HG02763 (cell line): ENCODE measurements around the gene GPBAR1.

ENCODE experiments used
- ATAC-seq: cut with Tn5 transposase; IDR thresholded peaks from one replicate; pipeline ENCODE4 v1.9.1; 2021; ENCODE audit warnings: mild to moderate bottlenecking, moderate library complexity; ENCODE audit not compliant: unreplicated experiment

GPBAR1 gene

GRCh38 chr2:218282173-218282991, 21.6 kb downstream of the GPBAR1 start:
- no peak for ATAC-seq

GRCh38 chr2:218284106-218284811, 23.4 kb downstream of the GPBAR1 start:
- ATAC-seq: peak; percentile 38

- no peak for ATAC-seq
These were observed 24.8 kb downstream of the GPBAR1 start for GRCh38 chr2:218285604-218286003.

- peak; percentile 57 for ATAC-seq
These were observed 26.0 kb downstream of the GPBAR1 start for GRCh38 chr2:218286570-218287459.

- no peak for ATAC-seq
These were observed 29.0 kb downstream of the GPBAR1 start for GRCh38 chr2:218289639-218290315.

GRCh38 chr2:218290316-218291261, 29.8 kb downstream of the GPBAR1 start:
- ATAC-seq: peak; percentile 54

GRCh38 chr2:218291318-218292047, 30.7 kb downstream of the GPBAR1 start:
- no peak for ATAC-seq

- peak; percentile 67 for ATAC-seq
These were observed 31.5 kb downstream of the GPBAR1 start, which contains the start of gene TMBIM1 for GRCh38 chr2:218292048-218293014. Gene TMBIM1 (minus strand): TSS chr2:218292503. CDS start chr2:218282141, 10,362 bp downstream.

GRCh38 chr2:218293715-218294429, 33.1 kb downstream of the GPBAR1 start:
- ATAC-seq: no peak

GRCh38 chr2:218294430-218295022, 33.7 kb downstream of the GPBAR1 start:
- ATAC-seq: no peak

- no peak for ATAC-seq
These were observed 34.2 kb downstream of the GPBAR1 start for GRCh38 chr2:218295029-218295428.

GRCh38 chr2:218296200-218296599, 35.4 kb downstream of the GPBAR1 start:
- no peak for ATAC-seq

- ATAC-seq: no peak
These were observed 36.0 kb downstream of the GPBAR1 start for GRCh38 chr2:218296847-218297246.

- no peak for ATAC-seq
These were observed 37.6 kb downstream of the GPBAR1 start for GRCh38 chr2:218298314-218298875.

- no peak for ATAC-seq
These were observed 39.3 kb downstream of the GPBAR1 start for GRCh38 chr2:218300141-218300540.

- ATAC-seq: peak; percentile 63
These were observed 40.5 kb downstream of the GPBAR1 start for GRCh38 chr2:218301176-218301819.
